ENCODE data around the gene CD99L2.

The CD99L2 gene

DNA sequence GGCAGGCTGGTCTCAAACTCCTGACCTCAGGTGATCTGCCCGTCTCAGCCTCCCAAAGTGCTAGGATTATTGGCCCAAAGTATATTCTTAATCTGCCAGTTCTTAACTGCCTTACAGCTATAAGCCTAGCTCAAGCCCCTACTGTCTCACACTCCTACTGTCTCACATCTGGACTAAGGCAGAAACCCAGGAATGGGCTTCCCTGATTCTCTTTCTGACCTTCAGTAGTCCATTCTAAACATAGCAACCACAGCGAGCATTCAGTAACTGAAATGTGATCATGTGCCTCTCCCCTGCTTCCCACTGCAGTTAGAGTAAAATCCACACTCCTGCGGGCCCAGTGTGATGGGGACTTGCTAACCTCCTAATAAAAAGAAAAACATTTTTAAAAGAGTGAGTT is 146.3 kb downstream of the CD99L2 start:
- TF ChIP-seq, protein P1, sequence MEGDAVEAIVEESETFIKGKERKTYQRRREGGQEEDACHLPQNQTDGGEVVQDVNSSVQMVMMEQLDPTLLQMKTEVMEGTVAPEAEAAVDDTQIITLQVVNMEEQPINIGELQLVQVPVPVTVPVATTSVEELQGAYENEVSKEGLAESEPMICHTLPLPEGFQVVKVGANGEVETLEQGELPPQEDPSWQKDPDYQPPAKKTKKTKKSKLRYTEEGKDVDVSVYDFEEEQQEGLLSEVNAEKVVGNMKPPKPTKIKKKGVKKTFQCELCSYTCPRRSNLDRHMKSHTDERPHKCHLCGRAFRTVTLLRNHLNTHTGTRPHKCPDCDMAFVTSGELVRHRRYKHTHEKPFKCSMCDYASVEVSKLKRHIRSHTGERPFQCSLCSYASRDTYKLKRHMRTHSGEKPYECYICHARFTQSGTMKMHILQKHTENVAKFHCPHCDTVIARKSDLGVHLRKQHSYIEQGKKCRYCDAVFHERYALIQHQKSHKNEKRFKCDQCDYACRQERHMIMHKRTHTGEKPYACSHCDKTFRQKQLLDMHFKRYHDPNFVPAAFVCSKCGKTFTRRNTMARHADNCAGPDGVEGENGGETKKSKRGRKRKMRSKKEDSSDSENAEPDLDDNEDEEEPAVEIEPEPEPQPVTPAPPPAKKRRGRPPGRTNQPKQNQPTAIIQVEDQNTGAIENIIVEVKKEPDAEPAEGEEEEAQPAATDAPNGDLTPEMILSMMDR (IDR thresholded peaks at IDR 0.05; ENCODE audit: insufficient read depth, low read depth, low read length, missing control alignments) = no peak
- DNase-seq (ENCODE audit: low read depth) = no peak

DNA sequence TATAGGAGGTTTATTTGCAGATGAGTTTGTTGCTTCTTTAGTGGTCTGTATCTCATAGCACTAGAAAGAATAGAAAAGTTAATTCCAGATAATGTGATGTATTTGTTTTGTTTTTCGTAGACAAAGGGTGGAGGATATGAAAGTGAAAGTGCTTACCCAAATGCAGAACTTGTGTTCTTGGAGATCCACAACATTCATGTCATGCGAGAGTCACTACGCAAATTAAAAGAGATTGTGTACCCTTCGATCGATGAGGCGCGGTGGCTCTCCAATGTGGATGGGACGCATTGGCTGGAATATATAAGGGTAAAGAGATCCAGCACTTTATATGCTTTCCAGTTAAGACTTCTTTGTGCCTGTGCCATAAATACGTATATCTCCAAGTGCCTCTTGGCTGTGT is 162.0 kb downstream of the CD99L2 start:
- no peak overlapping the region for H3K4me3 ChIP-seq (ENCODE audit: low read length)
- DNase-seq (ENCODE audit: low read depth) = no peak
- TF ChIP-seq, protein P1 (IDR thresholded peaks at IDR 0.05; ENCODE audit: insufficient read depth, low read depth, low read length, missing control alignments) = no peak

More for the DNA sequence above, 146.3 kb downstream of the CD99L2 start:
- no peak overlapping the region for H3K4me3 ChIP-seq (ENCODE audit: low read length)

DNA sequence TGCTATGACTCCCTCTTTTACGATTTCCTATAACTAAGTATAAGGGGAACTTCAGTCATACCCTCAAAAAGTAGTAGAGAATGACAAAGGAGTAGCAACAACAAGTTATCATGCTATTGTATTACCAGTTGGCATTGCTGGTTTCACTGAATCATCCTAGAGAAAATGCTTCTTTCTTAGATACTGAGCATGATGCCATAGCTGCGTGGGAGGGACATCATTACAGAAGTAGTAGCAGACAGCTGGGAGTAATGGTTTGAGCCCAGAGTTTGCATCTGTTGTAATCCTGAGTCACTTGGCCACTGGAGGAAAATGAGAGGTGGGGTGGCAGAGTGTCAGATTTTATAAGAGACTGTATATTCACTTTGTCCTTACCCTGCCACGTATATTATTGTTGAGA is 166.7 kb downstream of the CD99L2 start:
- TF ChIP-seq, protein P1 (IDR thresholded peaks at IDR 0.05; ENCODE audit: insufficient read depth, low read depth, low read length, missing control alignments) = no peak
- no peak overlapping the region for H3K4me3 ChIP-seq (ENCODE audit: low read length)
- DNase-seq (ENCODE audit: low read depth) = peak; percentile 83

GRCh38 chrX:150730719-150731118 is 167.7 kb downstream of the CD99L2 start:
- DNase-seq (ENCODE audit: low read depth) = no peak
- TF ChIP-seq, protein P1 (IDR thresholded peaks at IDR 0.05; ENCODE audit: insufficient read depth, low read depth, low read length, missing control alignments) = no peak
- H3K4me3 ChIP-seq (ENCODE audit: low read length) = no peak overlapping the region

DNA sequence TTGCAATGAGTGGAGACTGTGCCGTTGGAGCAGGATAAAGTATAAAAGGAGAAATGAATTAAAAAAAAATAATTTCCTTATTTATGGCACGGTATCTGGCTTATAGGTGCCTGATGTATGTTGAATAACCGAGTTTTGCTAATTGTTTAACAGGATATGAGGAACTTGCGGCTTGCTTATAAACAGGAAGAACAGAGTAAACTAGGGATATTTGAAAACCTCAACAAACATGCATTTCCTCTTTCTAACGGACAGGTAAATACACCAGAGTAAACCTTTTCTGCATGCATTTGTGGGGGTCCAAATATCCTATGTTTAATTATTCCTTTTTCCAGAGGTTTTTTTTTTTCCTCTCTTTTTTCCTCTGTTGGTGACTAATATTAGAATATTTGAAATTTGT is 168.5 kb downstream of the CD99L2 start:
- TF ChIP-seq, protein P1 (IDR thresholded peaks at IDR 0.05; ENCODE audit: insufficient read depth, low read depth, low read length, missing control alignments) = no peak
- H3K4me3 ChIP-seq (ENCODE audit: low read length) = no peak overlapping the region
- DNase-seq (ENCODE audit: low read depth) = no peak

- DNase-seq (ENCODE audit: low read depth) = no peak
- TF ChIP-seq, protein P1 (IDR thresholded peaks at IDR 0.05; ENCODE audit: insufficient read depth, low read depth, low read length, missing control alignments) = no peak
- no peak overlapping the region for H3K4me3 ChIP-seq (ENCODE audit: low read length)
Measured at GRCh38 chrX:150719621-150720020, 178.8 kb downstream of the CD99L2 start.

Measured in epithelial cell of esophagus (primary cell).